ENCODE data around the gene OPA1.

Gene OPA1

DNA sequence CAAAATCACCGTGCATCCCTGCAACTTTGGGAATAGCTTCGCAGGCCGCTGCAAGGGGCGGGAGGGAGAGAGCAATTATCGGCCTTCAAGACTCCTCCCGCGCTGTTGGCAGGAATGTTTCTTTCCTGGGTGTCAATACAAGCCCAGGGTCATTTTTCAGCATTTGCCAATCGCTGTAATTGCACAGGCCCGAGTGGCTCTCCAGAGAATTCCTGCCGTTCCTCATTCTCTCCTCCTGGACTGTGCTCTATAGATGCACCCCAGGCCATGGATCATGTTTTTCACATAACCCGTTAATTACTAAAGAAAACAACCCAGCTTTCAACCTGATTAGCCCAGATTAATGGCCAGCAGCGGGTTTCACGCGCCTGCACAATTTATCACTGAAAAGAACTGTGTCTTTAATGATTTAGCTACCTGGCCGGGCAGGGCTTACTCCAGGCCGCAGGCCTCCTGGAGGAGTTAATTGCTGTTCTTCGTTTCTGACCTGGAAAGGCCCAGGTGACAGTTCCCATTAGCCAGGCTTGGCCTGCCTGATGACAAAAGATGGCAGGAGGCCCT is 144.3 kb downstream of the OPA1 start:
- DNase-seq (ENCODE audit: low spot score) = no peak

DNA sequence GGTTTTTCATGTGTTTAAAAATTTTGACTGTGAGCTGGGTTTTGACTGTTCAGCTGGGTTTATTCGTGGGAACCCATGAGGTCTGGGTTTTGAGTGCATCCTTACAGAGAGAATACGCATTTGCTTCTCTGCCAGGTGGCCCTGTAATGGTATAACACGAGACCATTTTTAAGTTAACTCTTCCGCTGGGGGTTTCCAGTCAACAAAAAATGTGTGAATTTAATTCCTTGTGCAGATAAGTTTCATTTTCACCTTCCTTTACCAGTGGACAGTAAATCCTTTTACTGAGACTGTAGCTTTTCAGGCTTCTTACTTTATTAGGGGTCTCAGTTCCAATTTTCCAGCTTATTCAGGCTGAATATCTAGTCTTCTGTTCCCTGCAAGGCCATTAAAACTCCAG is 149.6 kb downstream of the OPA1 start:
- DNase-seq (ENCODE audit: low spot score) = no peak

- no peak for DNase-seq (ENCODE audit: low spot score)
Observed at GRCh38 chr3:193743702-193744047, 150.7 kb downstream of the OPA1 start.

DNA sequence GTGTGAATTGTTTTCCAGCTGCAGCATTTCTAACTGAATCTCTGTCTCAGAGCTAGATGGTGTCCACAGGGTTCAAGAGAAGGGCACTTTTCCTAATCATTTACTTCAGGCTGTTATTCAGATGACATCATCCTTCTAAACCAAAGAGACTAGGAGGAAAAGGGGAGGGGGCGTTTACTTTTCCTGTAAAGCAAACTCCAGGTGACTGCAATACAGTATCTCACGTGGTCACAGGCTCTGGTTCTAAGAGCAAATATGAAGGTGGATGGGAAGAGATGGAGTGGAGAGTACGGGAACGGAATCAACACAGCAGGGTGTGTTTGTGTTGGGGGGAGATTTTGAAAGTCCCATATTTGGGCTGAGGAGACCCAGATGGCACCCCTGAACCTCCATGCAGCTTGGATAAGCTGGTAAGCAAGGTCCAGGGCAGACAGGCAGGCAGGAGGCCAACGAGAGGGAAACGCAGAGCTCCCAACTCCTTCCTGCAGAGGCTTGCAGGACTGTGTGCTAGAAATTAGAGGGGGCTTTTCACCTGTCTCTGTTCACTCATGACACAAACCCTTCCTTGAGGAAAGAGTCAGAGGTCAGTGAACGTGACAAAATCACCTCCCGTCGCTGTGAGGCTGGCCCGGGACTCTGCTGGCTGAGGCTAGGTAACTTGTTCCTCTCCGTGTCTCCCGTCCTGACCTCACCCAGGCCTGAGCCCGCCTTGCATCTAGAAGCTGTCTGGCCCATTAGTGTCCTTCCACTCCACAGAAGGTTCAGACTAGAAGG is 151.2 kb downstream of the OPA1 start:
- DNase-seq (ENCODE audit: low spot score) = no peak

DNA sequence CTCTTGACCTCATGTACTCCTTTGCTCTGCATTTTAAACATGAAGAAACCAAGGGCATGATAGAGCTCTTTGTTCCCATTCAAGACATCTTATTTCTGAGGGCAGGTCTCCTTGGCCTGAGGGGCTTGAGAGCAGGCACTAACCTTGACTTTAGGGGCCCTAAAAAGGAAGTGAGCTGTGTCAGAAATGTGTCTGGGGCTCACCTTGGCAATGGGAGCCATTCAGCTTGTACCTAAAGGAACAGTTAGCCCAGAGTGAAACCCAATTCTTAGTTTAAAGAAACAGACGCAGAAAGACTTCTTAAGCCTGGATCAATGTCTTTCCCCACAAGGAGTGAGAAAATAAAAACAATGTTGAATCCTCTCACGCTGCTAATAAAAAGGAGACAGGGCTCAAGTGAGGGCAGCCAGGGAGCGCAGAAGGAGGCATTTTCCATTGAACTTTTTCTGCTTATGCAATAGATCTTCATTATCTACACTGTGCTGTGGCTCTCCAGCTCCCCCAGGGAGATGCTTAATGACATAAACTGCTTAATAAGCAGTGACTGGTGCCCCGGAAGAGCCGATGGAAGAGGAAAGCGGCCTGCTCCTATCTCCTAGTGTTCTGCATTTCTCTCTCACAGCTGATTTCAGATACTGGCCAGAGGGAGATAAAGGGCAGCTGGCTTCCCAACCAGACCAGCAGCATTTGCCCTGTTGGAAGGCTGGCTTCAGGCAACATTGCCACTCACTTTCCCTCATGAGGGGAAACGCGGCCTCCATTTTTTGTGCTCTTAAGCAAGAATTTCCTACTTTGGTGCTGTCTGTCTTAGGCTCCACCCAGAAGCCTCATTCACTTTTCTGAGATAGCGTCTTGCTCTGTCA is 152.0 kb downstream of the OPA1 start:
- no peak for DNase-seq (ENCODE audit: low spot score)

DNA sequence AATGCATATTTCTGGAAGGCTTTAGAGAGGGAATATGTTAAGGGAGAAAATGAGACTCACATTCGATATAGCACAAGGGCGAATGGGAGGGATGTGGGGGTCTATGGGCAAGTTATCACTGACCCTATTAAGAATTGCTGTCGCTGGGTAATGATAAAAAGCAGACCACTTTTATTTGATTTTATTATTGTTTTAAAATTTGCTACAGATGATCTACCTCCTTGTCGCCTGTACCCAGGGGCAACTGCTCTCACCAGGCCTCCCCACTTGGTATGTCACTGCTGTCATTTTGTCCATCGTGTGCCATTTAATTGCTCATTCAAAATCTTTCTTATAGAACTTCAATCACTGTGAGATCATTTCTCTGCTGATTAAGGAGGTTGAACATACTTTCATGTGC is 153.8 kb downstream of the OPA1 start:
- DNase-seq (ENCODE audit: low spot score) = no peak
